IPS-11a (cell line): ENCODE results near the gene RALY.

Experiments
- H3K4me3 ChIP-seq: one replicate; pipeline ENCODE4 v1.5.1; 2013; ENCODE audit warnings: low read depth, low read length, control low read depth

RALY gene

GRCh38 chr20:34045930-34046725 lies 52.4 kb downstream of the RALY start:
- H3K4me3 ChIP-seq, result no peak overlapping the region

GRCh38 chr20:34047010-34047687 lies 53.4 kb downstream of the RALY start:
- no peak overlapping the region for H3K4me3 ChIP-seq

- H3K4me3 ChIP-seq, result no peak overlapping the region
Measured at GRCh38 chr20:34047917-34048316, 54.2 kb downstream of the RALY start.

GRCh38 chr20:34049389-34049788 lies 55.7 kb downstream of the RALY start:
- H3K4me3 ChIP-seq, result no peak overlapping the region

GRCh38 chr20:34049897-34050695 lies 56.4 kb downstream of the RALY start:
- H3K4me3 ChIP-seq, result no peak overlapping the region

GRCh38 chr20:34052414-34052813 lies 58.7 kb downstream of the RALY start:
- H3K4me3 ChIP-seq, result no peak overlapping the region

- no peak overlapping the region for H3K4me3 ChIP-seq
Measured at GRCh38 chr20:34055290-34055689, 61.6 kb downstream of the RALY start.

GRCh38 chr20:34058831-34059230 lies 65.1 kb downstream of the RALY start:
- H3K4me3 ChIP-seq, result no peak overlapping the region

- no peak overlapping the region for H3K4me3 ChIP-seq
Measured at GRCh38 chr20:34060970-34061369, 67.3 kb downstream of the RALY start.

- no peak overlapping the region for H3K4me3 ChIP-seq
Measured at GRCh38 chr20:34061695-34062094, 68.0 kb downstream of the RALY start.

GRCh38 chr20:34062570-34063482 lies 69.1 kb downstream of the RALY start:
- H3K4me3 ChIP-seq, result no peak overlapping the region

GRCh38 chr20:34064286-34064685 lies 70.6 kb downstream of the RALY start:
- no peak overlapping the region for H3K4me3 ChIP-seq

GRCh38 chr20:34065260-34065659 lies 71.5 kb downstream of the RALY start:
- H3K4me3 ChIP-seq, result no peak overlapping the region

GRCh38 chr20:34066476-34067090 lies 72.9 kb downstream of the RALY start:
- no peak overlapping the region for H3K4me3 ChIP-seq

GRCh38 chr20:34068001-34068400 lies 74.3 kb downstream of the RALY start:
- no peak overlapping the region for H3K4me3 ChIP-seq

- no peak overlapping the region for H3K4me3 ChIP-seq
Measured at GRCh38 chr20:34069341-34070078, 75.8 kb downstream of the RALY start.

GRCh38 chr20:34070079-34070439 lies 76.3 kb downstream of the RALY start:
- H3K4me3 ChIP-seq, result no peak overlapping the region

GRCh38 chr20:34070859-34071258 lies 77.1 kb downstream of the RALY start:
- no peak overlapping the region for H3K4me3 ChIP-seq

- no peak overlapping the region for H3K4me3 ChIP-seq
Measured at GRCh38 chr20:34072076-34072475, 78.4 kb downstream of the RALY start.

- no peak overlapping the region for H3K4me3 ChIP-seq
Measured at GRCh38 chr20:34072778-34073177, 79.1 kb downstream of the RALY start.
